Measurements from ENCODE around the gene POLE. TPM values are rescaled to one million over a fixed set of nuclear protein-coding genes. Genes with fewer than 3 reads are reported as not detected.

Gene POLE
- total RNA-seq, 4 donors from 2014 or later = 58.3 to 198 (median 84.3) TPM

DNA sequence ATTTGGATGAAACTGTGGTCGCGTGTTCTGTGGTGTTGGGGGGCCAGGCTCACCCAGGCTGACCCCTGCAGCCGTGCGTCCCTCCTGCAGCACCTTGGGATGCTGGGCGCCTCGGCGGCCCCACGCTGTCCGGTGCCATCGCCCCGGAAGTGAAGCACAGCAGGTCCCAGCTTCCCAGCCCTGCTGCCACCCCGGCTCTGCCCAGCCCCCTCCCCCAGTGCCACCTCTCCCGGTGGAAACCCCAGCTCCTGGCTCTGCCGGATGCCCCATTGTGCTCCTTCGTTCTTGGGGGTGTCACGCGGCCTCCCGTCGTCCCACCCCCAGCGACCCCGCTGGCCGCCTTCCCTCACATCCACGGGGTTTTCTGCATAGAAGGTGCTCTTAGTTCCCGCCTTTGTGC, 102.0 kb downstream of the POLE start:
- DNase-seq = no peak
- H3K4me3 ChIP-seq = no peak overlapping the region
- H3K27me3 ChIP-seq = no peaks in the 10 kb centered on the region
- TF ChIP-seq CTCF (IDR thresholded peaks at IDR 0.05) = no peak
- no peak for TF ChIP-seq POLR2A (IDR thresholded peaks at IDR 0.05)
- H3K4me1 ChIP-seq = no peaks in the 10 kb centered on the region
- peaks cover 0 to 5% (median 0%) of the 10 kb centered on the region in 4 donors for H3K9me3 ChIP-seq
- peaks cover 0 to 17% (median 0%) of the 10 kb centered on the region in 3 donors for H3K36me3 ChIP-seq
- no peak overlapping the region for H3K27ac ChIP-seq

DNA sequence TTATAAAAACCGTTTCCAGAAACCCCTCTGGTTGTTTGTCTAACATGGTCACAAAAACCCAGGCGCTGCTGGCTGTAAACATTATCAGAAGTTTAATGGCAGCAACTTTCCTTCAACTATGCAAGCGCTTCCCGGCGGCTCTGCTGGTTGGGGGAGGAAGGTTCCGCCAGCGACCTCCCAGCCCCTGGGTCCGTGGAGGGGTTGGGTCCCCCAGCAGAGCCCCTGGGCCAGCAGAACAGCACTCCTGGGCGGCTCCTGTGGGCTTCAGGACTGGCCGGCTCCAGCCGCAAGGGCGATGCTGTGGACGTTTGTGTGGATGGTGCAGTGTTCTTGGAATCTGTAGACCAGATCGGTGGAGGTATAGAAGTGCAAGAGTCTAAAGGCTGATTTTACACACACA, 102.7 kb downstream of the POLE start:
- H3K27me3 ChIP-seq = no peaks in the 10 kb centered on the region
- TF ChIP-seq CTCF (IDR thresholded peaks at IDR 0.05) (no peak), POLR2A (IDR thresholded peaks at IDR 0.05) (no peak)
- peaks cover 0 to 5% (median 0%) of the 10 kb centered on the region in 4 donors for H3K9me3 ChIP-seq
- no peaks in the 10 kb centered on the region for H3K4me1 ChIP-seq
- no peak overlapping the region for H3K4me3 ChIP-seq
- H3K27ac ChIP-seq = no peak overlapping the region
- H3K36me3 ChIP-seq = peaks cover 0 to 17% (median 0%) of the 10 kb centered on the region in 3 donors
- DNase-seq = no peak

GRCh38 chr12:132583736-132584135, 103.4 kb downstream of the POLE start:
- H3K9me3 ChIP-seq = no peaks in the 10 kb centered on the region
- TF ChIP-seq CTCF (IDR thresholded peaks at IDR 0.05) = no peak
- no peak for TF ChIP-seq POLR2A (IDR thresholded peaks at IDR 0.05)
- peaks cover 0 to 20% (median 0%) of the 10 kb centered on the region in 3 donors for H3K36me3 ChIP-seq
- H3K4me1 ChIP-seq = no peaks in the 10 kb centered on the region
- no peak overlapping the region for H3K27ac ChIP-seq
- no peaks in the 10 kb centered on the region for H3K27me3 ChIP-seq
- H3K4me3 ChIP-seq = no peak overlapping the region
- DNase-seq = no peak

DNA sequence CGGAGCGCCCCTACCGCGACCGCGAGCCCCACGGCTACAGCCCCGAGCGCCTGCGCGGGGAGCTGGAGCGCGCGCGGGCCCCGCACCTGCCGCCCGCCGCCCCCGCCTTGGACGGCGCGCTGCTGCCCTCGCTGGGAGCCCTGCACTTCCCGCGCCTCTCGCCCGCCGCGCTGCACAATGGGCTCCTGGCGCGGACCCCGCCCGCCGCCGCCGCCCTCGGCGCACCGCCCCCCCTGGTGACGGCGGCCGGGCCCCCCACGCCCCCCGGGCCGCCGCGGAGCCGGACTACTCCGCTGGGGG, 103.8 kb downstream of the POLE start:
- TF ChIP-seq POLR2A (IDR thresholded peaks at IDR 0.05) (no peak), CTCF (IDR thresholded peaks at IDR 0.05) (no peak)
- no peaks in the 10 kb centered on the region for H3K4me1 ChIP-seq
- DNase-seq = no peak
- H3K9me3 ChIP-seq = no peaks in the 10 kb centered on the region
- no peak overlapping the region for H3K27ac ChIP-seq
- no peaks in the 10 kb centered on the region for H3K27me3 ChIP-seq
- H3K4me3 ChIP-seq = no peak overlapping the region
- peaks cover 0 to 24% (median 0%) of the 10 kb centered on the region in 3 donors for H3K36me3 ChIP-seq

DNA sequence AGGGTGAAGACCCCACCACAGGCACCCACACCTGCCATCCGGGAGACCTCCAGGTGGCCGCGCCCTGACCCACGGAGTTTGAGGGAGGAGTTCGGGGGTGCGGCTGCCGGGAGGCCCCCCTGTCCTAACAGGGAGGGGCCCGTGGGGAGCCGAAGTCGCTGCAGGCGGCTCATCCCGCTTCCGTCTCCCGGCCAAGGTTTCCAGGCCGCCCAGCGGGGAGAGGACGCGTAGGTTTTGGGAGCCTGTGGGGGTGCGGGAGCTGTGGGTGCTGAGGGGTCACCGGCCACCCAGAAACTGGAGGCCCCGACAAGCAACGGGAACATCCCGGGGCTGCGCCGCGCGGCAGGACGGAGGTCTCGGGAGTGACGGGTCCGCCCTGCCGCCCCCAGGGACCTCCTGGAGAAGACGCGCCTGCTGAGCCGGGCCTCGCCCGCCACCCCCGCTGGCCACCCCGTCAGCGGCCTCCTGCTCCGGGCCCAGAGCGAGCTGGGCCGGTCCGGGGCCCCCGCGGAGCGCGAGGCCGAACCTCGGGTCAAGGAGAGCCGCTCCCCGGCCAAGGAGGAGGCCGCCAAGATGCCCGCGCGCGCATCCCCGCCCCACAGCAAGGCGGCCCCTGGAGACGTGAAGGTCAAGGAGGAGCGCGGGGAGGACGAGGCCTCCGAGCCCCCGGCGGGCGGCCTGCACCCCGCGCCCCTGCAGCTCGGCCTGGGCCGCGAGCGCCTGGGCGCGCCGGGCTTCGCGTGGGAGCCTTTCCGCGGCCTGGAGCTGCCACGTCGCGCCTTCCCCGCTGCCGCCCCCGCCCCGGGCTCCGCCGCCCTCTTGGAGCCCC, 104.3 kb downstream of the POLE start:
- TF ChIP-seq CTCF (IDR thresholded peaks at IDR 0.05) = no peak
- TF ChIP-seq POLR2A (IDR thresholded peaks at IDR 0.05) = no peak
- peak overlapping the region; percentile 4 to 34 (median 17) for H3K4me3 ChIP-seq
- no peak overlapping the region for H3K27ac ChIP-seq

More for the DNA sequence above, 104.3 kb downstream of the POLE start:
- H3K9me3 ChIP-seq = no peaks in the 10 kb centered on the region
- H3K4me1 ChIP-seq = no peaks in the 10 kb centered on the region
- peaks cover 0 to 28% (median 0%) of the 10 kb centered on the region in 3 donors for H3K36me3 ChIP-seq
- H3K27me3 ChIP-seq = no peaks in the 10 kb centered on the region
- no peak for DNase-seq

Measured in Peyer's patch (tissue), 4 donors.